ENCODE results near the gene STK10. TPM values are rescaled to one million over a fixed set of nuclear protein-coding genes. Genes with fewer than 3 reads are reported as not detected.

STK10 gene
- total RNA-seq, 1 experiment from 2014 or later: 22.9 TPM

- TF ChIP-seq ZNF274 (IDR thresholded peaks at IDR 0.05; ENCODE audit: low read depth, low read length): no peak
- TF ChIP-seq, protein P1, sequence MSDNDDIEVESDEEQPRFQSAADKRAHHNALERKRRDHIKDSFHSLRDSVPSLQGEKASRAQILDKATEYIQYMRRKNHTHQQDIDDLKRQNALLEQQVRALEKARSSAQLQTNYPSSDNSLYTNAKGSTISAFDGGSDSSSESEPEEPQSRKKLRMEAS (IDR thresholded peaks at IDR 0.05): no peak
- no peak for TF ChIP-seq EZH2 (IDR thresholded peaks at IDR 0.05)
- no peak for TF ChIP-seq ZFX (IDR thresholded peaks at IDR 0.05)
- TF ChIP-seq SRF (IDR thresholded peaks at IDR 0.05; ENCODE audit: low read depth): no peak
- TF ChIP-seq YY1 (IDR thresholded peaks at IDR 0.05; ENCODE audit: extremely low read depth, insufficient replicate concordance, low read depth, low read length): no peak
- TF ChIP-seq JUND (IDR thresholded peaks at IDR 0.05): no peak
- TF ChIP-seq RAD21 (IDR thresholded peaks at IDR 0.05; ENCODE audit: low read depth): no peak
- no peak for TF ChIP-seq CEBPB (IDR thresholded peaks at IDR 0.05; ENCODE audit: low read depth)
- no peak for TF ChIP-seq TCF7L2 (IDR thresholded peaks at IDR 0.05; ENCODE audit: borderline replicate concordance, extremely low read depth, insufficient read depth, insufficient read length)
- TF ChIP-seq SP1 (IDR thresholded peaks at IDR 0.05; ENCODE audit: low read depth): no peak
- no peak for TF ChIP-seq ZBTB33 (IDR thresholded peaks at IDR 0.05; ENCODE audit: extremely low read depth, insufficient replicate concordance, low read length)
- Histone ChIP-seq H4K20me1 (ENCODE audit: insufficient read depth) (no peaks in the 10 kb centered on the region), H3K27ac (ENCODE audit: low read depth, low read length) (no peak overlapping the region), H3K4me2 (ENCODE audit: low read length) (no peak overlapping the region), H3K79me2 (ENCODE audit: insufficient read depth, low read length) (no peaks in the 10 kb centered on the region), H3K9me2 (ENCODE audit: insufficient read depth) (no peaks in the 10 kb centered on the region), H3K4me3 (replicated peaks in 1 of 2; ENCODE audit: low read depth in 1 of 2, low read length in 2 of 2) (no peak overlapping the region), H3K9me3 (ENCODE audit: control insufficient read depth in 1 of 2, insufficient read depth in 1 of 2, low read depth in 1 of 2, low read length in 2 of 2) (no peaks in the 10 kb centered on the region), H3K36me3 (ENCODE audit: control insufficient read depth in 1 of 2, insufficient read depth in 2 of 2, low read length in 2 of 2) (no peaks in the 10 kb centered on the region), H3K4me1 (ENCODE audit: control insufficient read depth in 1 of 2, insufficient read depth in 2 of 2, low read length in 2 of 2) (no peaks in the 10 kb centered on the region; a peak in 1 of 4 replicates), H2AFZ (ENCODE audit: low read depth, low read length, poor library complexity, severe bottlenecking) (no peak overlapping the region), H3K27me3 (ENCODE audit: insufficient read depth, low read length) (no peaks in the 10 kb centered on the region), H3K9ac (ENCODE audit: low read length) (no peak overlapping the region)
- ChIA-PET RAD21 (ENCODE audit: low non-redundant PET in 1 of 2, low total read pairs in 2 of 2, uncharacterized antibody in 2 of 2, unreplicated experiment in 2 of 2) (no interaction called here), POLR2A (interaction anchor here (0.7 kb wide), 1 partner anchor 8 kb away, joined by 3 read pairs; no protein-coding TSS in a partner anchor), CTCF (interaction anchor here (1.0 kb wide), 1 partner anchor 11 kb away, joined by 3 read pairs; the partner anchor contains the start of gene STK10)
- DNase-seq (ENCODE audit: low read depth, low spot score): no peak
- BruUV-seq (replicated peaks): no TSS peak
- ATAC-seq: no peak
- intact Hi-C loops (cut with micrococcal nuclease): no loop called here
Measured at GRCh38 chr5:172199446-172199845, 11.4 kb upstream of the STK10 start.
